Panc1 (cell line): ENCODE data around the gene FLT3. TPM values are rescaled to one million over a fixed set of nuclear protein-coding genes. Genes with fewer than 3 reads are reported as not detected.

Experiments used
- ATAC-seq: fragments of 200-7000 bp; cut with Tn5 transposase; 2 replicates; pipeline ENCODE4 v1.9.1; 2020; ENCODE audit warnings: mild to moderate bottlenecking, moderate library complexity
- BruUV-seq: library from RNA; stranded (reverse); fragments of 400-500 nt; replicated peaks from 2 replicates; lab custom pipeline; 2021; lab: Mats Ljungman, UMichigan
- CTCF ChIA-PET: fragments of 300-600 bp; sonication (Branson Sonifier 250); formaldehyde crosslinking; loops from one replicate; lab custom pipeline; 2022; ENCODE audit warnings: antibody characterized with exemption; lab: Charles Lee
- POLR2A ChIA-PET: fragments of 300-600 bp; sonication (Branson Sonifier 250); formaldehyde crosslinking; loops from one replicate; lab custom pipeline; 2022; ENCODE audit warnings: antibody characterized with exemption; lab: Charles Lee
- DNase-seq: peaks from one replicate; pipeline ENCODE4 v3.0.0-alpha.2; 2010; ENCODE audit warnings: low read depth, low spot score
- H3K27ac ChIP-seq: 2 replicates; pipeline ENCODE4 v1.5.1; 2011; ENCODE audit warnings: mild to moderate bottlenecking, low read length, inconsistent platforms
- H3K27me3 ChIP-seq: fragments of 200-500 bp; sonication (Bioruptor generic); 2 replicates; pipeline ENCODE4 v1.6.0; 2014; ENCODE audit warnings: low read length, inconsistent platforms; ENCODE audit not compliant: control insufficient read depth, insufficient read depth
- H3K36me3 ChIP-seq: fragments of 200-500 bp; sonication (Bioruptor generic); 2 replicates; pipeline ENCODE4 v1.5.1; 2014; ENCODE audit warnings: inconsistent platforms, mild to moderate bottlenecking, low read length, moderate library complexity; ENCODE audit not compliant: control insufficient read depth, insufficient read depth
- H3K4me1 ChIP-seq: 2 replicates; pipeline ENCODE4 v1.5.1; 2011; ENCODE audit warnings: inconsistent platforms, mild to moderate bottlenecking, low read length, moderate library complexity; ENCODE audit not compliant: control insufficient read depth, insufficient read depth
- H3K4me3 ChIP-seq, 2 experiments: 2 replicates each; pipeline ENCODE4 v1.5.1; 2011 to 2012; ENCODE audit warnings: low read depth in 2 of 2, low read length in 2 of 2, mild to moderate bottlenecking in 2 of 2, inconsistent platforms in 1 of 2, moderate library complexity in 1 of 2
- H3K9me3 ChIP-seq: fragments of 200-500 bp; sonication (Bioruptor generic); 2 replicates; pipeline ENCODE4 v1.5.1; 2014; ENCODE audit warnings: low read depth, mild to moderate bottlenecking, inconsistent platforms, low read length, moderate library complexity; ENCODE audit not compliant: control insufficient read depth, insufficient read depth
- CTCF ChIP-seq: fragments of 450-650 bp; IDR thresholded peaks from 2 replicates; pipeline ENCODE4 v1.5.1; 2017; ENCODE audit warnings: mild to moderate bottlenecking
- POLR2AphosphoS5 ChIP-seq: IDR thresholded peaks from 2 replicates; pipeline ENCODE4 v1.6.1; 2012; ENCODE audit warnings: mild to moderate bottlenecking, low read depth, low read length, moderate library complexity
- REST ChIP-seq, 2 experiments: IDR thresholded peaks; 2 replicates each; pipeline ENCODE4 v1.6.1; 2011 to 2012; ENCODE audit warnings: low read depth in 2 of 2, control low read depth in 1 of 2, low read length in 1 of 2, mild to moderate bottlenecking in 1 of 2, moderate library complexity in 1 of 2; ENCODE audit not compliant: insufficient read depth in 1 of 2
- SIN3A ChIP-seq: IDR thresholded peaks from 2 replicates; pipeline ENCODE4 v1.6.1; 2012; ENCODE audit warnings: low read depth, mild to moderate bottlenecking, low read length, moderate library complexity, borderline replicate concordance; ENCODE audit not compliant: insufficient read depth
- TCF7L2 ChIP-seq: IDR thresholded peaks from 2 replicates; pipeline ENCODE4 v1.6.1; 2011; ENCODE audit warnings: mild to moderate bottlenecking, low read depth, low read length, inconsistent platforms
- in situ Hi-C: cut with HindIII; loops from 2 replicates; pipeline ENCODE4 v1.10.0; 2016; ENCODE audit warnings: low sequenced_read_pairs, low pct_unique_long_range_greater_than_20kb
- intact Hi-C: fragments of 100-400 bp; cut with micrococcal nuclease; formaldehyde crosslinking; loops from one replicate; pipeline ENCODE4 v1.10.0; 2022; ENCODE audit not compliant: unreplicated experiment
- total RNA-seq: library from RNA; stranded (reverse); gene quantifications from one replicate; pipeline ENCODE4 v1.2.1, GENCODE V29; 2021; ENCODE audit not compliant: unreplicated experiment

The FLT3 gene
- total RNA-seq, 1 experiment from 2014 or later: 0.08 TPM

GRCh38 chr13:28097503-28097902 lies 2.9 kb downstream of the FLT3 start:
- ChIA-PET POLR2A (interaction anchor here (0.7 kb wide), 1 partner anchor 202 kb away, joined by 3 read pairs; no protein-coding TSS in a partner anchor), CTCF (interaction anchor here (0.7 kb wide), 1 partner anchor 111 kb away, joined by 5 read pairs; no protein-coding TSS in a partner anchor)
- no peaks in the 10 kb centered on the region for H3K36me3 ChIP-seq
- in situ Hi-C loops: no loop called here
- no peak overlapping the region for H3K27ac ChIP-seq
- H3K27me3 ChIP-seq: peaks cover 31% of the 10 kb centered on the region
- BruUV-seq: no TSS peak
- no peak for TF ChIP-seq REST (IDR thresholded peaks at IDR 0.05; ENCODE audit: insufficient read depth in 1 of 2, low read depth in 2 of 2, low read length in 1 of 2)
- no peak for TF ChIP-seq SIN3A
- TF ChIP-seq TCF7L2: no peak
- no peak for TF ChIP-seq CTCF
- no peak for TF ChIP-seq POLR2AphosphoS5
- DNase-seq (no peak), ATAC-seq (no peak)
- H3K4me1 ChIP-seq: no peaks in the 10 kb centered on the region
- intact Hi-C loops: no loop called here
- H3K4me3 ChIP-seq: no peak overlapping the region
- no peaks in the 10 kb centered on the region for H3K9me3 ChIP-seq

DNA sequence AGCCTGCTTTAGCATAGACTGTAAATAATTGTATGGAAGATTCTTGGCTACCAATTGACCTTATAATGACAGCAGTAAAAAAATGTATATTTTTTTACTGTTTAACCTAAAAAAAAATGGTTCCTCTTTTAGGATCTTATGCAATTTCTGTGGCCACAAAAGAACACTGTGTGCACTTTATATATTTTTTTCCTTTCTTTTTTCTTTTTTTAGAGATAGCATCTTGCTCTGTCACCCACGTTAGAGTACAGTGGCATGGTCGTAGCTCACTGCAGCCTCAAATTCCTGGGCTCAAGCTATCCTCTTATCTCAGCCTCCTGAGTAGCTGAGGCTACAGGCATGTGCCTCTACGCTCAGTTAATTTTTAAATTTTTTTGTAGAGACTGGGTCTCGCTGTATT lies 6.1 kb downstream of the FLT3 start:
- CTCF ChIA-PET: no interaction called here
- Histone ChIP-seq H3K4me1 (no peaks in the 10 kb centered on the region), H3K9me3 (no peaks in the 10 kb centered on the region), H3K27me3 (peaks cover 18% of the 10 kb centered on the region), H3K27ac (no peak overlapping the region), H3K36me3 (no peaks in the 10 kb centered on the region), H3K4me3 (no peak overlapping the region)
- intact Hi-C loops (no loop called here), in situ Hi-C loops (no loop called here)
- no peak for DNase-seq
- ATAC-seq: no peak
- TF ChIP-seq REST (IDR thresholded peaks at IDR 0.05; ENCODE audit: insufficient read depth in 1 of 2, low read depth in 2 of 2, low read length in 1 of 2): no peak
- no peak for TF ChIP-seq CTCF
- TF ChIP-seq POLR2AphosphoS5: no peak
- no peak for TF ChIP-seq TCF7L2
- no peak for TF ChIP-seq SIN3A
- no TSS peak for BruUV-seq
- POLR2A ChIA-PET: no interaction called here
